HG02798 (cell line): ENCODE measurements around the gene CCL22.
A peak's percentile ranks its signal among the peaks of the same experiment; 100 is the strongest.

ENCODE experiments used
- ATAC-seq: cut with Tn5 transposase; IDR thresholded peaks from one replicate; pipeline ENCODE4 v1.9.1; 2021; ENCODE audit warnings: mild to moderate bottlenecking; ENCODE audit not compliant: unreplicated experiment, poor library complexity

Gene CCL22

DNA sequence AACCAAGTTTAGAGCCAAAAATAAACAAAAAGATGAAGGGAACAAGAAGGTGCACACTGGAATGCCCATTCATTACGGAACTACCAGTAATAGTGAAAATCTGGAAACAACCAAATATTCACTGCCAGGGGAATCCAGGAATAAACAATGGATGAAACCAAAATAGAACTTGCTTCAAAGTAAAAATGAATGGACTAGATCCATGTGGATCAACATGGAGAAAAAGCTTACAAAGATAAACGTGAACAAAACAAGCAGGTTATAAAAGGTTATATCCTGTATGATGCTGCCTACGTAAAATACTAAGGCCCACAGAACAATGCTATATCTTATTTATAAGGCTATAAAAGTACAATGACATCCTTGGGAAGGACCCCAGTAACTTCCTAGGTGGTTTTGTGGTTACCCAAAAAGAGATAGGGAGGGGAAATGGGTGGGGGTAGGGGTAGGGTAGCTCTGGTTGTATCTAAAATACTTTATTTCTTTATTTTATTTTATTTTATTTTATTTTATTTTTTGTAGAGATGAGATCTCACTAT lies 12.8 kb upstream of the CCL22 start:
- ATAC-seq = no peak

DNA sequence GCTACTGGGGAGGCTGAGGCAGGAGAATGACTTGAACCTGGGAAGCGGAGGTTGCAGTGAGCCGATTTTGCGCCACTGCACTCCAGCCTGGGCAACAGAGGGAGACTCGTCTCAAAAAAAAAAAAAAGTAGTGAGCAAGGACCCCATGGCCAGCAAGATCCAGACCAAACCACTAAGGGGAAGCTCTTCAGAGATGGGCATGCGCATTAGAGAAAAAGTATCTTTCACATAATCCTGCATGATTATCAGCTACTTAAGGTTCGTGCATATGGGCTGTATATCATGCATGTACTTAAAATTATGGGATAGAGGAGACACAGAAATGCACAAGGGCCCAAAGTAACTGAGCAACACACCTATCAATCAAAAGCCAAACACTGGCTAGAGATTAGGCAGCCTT lies 10.7 kb upstream of the CCL22 start:
- no peak for ATAC-seq

DNA sequence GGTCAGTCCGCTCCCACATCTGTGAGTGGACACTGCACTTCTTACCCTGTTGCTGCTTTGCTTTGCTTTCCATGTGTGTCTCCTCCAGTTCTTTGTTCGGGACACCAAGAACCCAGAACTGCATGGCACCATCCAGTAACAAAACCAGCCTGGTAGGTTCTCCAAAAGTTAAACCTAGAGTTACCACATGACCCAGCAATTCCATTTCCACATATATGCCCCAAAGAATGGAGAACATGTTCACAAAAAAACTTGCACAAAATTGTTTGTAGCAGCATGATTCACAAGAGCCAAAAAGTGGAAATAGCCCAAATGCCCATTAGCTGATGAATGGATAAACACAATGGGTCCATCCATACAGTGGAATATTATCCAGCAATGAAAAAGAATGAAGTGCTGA lies 10.3 kb upstream of the CCL22 start:
- no peak for ATAC-seq

DNA sequence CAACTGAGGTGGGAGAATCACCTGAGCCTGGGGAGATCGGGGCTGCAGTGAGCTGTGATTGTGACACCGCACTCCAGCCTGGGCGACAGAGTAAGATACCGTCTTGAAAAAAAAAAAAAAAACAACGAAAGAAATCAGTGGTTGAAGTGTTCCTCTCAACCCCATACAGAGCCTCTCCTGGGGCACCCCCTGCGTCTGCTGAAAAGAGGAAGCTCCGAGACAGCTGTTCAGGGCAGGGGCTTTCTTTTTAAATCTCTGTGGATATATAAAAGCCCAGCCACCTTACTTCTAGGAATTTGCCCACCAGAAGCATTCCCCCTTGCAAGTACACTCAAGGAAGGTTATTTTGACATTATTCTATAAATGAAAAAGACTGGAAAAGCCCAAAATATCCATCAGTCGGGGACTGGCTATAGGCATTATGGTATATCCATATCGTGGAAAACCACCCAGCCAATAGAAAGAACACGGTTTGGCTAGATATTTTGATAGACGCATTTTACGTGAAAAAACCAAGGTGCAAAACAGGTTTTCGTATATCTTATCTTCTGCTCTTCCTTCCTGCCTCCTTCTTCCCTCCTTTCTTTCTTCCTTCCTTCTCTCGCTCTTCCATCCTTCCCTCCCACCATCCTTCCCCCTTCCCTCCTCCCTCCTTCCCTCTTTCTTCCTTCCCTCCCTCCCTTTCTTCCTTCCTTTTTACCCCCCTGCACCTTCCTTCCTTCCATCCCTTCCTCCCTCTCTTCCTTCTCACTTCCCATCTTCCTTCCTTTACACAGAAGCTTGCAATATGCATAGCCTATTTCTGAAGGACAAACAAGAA lies 9.2 kb upstream of the CCL22 start:
- ATAC-seq = peak; percentile 93

DNA sequence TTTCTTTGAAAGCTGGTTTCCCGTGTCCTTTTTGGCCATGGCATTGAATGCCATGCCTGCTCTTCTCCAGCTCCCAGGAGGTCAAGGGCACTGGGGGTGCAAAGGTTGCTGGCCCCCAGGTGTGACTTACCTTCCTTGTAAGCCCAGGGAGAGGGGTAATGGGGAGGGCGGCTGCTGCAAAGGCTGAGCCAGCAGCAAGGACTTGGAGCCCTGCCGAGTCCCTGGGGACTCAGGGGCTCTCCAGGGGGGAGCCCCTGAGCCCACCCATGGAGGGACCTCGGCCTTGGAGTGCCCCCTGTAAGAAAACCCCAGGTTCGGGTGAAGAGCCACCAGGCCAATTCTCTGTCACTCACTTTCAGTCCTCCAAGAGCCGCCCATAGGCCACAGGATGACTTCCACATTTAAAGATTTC lies 5.9 kb upstream of the CCL22 start:
- no peak for ATAC-seq

DNA sequence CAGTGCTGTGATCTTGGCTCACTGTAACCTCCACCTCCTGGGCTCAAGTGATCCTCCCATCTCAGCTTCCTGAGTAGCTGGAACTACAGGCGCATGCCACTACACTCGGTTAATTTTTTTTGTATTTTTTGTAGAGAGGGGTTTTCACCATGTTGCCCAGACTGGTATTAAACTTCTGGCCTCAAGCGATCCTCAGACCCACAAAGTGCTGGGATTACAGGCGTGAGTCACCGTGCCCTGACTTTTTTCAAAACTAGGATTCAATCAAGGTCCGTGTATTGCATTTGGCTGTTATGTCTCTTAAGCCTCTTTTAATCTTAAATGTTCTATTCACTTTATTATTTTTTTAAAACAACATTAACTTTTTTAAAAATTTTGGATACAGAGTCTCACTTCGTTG lies 4.3 kb upstream of the CCL22 start:
- no peak for ATAC-seq

DNA sequence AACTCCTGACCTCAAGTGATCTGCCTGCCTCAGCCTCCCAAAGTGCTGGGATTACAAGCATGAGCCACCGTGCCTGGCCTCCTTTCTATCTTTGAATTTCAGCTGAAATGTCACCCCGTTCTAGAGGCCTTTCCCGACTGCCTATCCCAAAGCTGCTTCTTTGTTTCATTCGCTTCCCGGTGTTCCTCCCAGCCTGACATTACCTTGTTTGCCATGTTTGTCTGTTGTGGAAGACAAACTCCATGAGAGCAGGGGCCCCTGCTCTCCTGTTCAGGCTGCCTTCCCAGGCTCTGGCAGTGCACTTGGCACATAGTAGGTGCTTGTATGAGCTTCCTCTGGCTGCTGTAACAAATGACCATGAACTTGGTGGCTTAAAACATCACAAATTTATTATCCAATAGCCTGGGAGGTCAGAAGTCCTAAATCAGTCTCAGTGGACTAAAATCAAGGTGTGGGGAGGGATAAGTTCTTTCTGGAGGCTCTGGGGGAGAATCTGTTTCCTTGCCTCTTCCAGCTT lies 2.6 kb upstream of the CCL22 start:
- no peak for ATAC-seq

DNA sequence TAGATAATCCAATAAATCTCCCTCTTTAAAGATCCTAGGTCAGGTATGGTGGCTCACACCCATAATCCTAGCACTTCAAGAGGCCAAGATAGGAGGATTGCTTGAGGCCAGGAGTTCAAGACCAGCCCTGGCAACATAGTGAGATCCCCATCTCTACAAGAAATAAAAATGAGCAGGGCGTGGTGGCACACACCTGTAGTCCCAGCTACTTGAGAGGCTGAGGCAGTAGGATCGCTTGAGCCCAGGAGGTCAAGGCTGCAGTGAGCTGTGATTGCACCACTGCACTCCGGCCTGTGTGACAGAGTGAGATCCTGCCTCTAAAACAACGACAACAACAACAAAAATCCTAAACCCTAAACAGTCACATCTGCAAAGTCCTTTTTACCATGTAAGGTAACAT lies 2.0 kb upstream of the CCL22 start:
- ATAC-seq = no peak

- peak; percentile 47 for ATAC-seq
These were observed 1.1 kb upstream of the CCL22 start for GRCh38 chr16:57357330-57358085.

DNA sequence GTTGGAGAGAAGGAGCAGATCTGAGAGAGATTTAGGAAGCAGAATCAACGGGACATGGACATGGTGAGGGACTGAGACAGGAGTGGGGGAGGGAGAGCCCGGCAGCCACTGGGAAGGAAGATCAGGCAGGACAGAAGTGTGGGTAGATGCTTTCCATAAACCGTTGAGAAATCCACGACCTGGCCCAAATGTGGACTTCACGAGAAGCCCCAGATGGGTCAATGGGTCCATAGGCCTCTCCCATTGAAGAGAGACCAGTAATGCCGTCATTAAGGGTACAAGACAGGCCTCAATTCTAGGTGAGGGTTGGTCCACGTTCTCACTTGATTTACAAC lies 530 bp upstream of the CCL22 start:
- ATAC-seq = no peak

- ATAC-seq = no peak
These were observed 1.8 kb downstream of the CCL22 start for GRCh38 chr16:57360321-57360935.

DNA sequence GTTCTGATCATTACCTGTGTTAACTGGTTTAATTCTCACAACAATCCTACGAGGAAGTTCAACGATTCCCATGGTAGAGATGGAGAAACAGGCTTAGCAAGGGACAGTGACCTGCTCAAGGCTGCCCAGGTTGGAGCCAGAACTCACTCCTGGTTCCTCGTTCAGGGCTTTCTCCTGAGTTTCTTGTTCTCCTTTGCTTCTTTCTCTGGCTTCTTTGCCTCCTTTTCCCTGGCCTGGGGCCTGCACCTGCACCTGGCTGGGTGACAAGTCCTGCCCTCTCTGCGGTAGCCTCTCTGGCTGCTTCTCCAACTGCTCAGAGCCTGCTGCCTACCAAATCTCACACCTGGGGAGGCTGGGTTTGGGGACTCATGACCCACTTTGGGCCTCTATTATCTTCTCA lies 2.8 kb downstream of the CCL22 start:
- no peak for ATAC-seq

- no peak for ATAC-seq
These were observed 5.6 kb downstream of the CCL22 start for GRCh38 chr16:57364143-57364542.

- no peak for ATAC-seq
These were observed 8.0 kb downstream of the CCL22 start for GRCh38 chr16:57366544-57367040.

GRCh38 chr16:57367116-57367752 lies 8.7 kb downstream of the CCL22 start:
- ATAC-seq = no peak

- no peak for ATAC-seq
These were observed 13.2 kb downstream of the CCL22 start for GRCh38 chr16:57371494-57372371.

DNA sequence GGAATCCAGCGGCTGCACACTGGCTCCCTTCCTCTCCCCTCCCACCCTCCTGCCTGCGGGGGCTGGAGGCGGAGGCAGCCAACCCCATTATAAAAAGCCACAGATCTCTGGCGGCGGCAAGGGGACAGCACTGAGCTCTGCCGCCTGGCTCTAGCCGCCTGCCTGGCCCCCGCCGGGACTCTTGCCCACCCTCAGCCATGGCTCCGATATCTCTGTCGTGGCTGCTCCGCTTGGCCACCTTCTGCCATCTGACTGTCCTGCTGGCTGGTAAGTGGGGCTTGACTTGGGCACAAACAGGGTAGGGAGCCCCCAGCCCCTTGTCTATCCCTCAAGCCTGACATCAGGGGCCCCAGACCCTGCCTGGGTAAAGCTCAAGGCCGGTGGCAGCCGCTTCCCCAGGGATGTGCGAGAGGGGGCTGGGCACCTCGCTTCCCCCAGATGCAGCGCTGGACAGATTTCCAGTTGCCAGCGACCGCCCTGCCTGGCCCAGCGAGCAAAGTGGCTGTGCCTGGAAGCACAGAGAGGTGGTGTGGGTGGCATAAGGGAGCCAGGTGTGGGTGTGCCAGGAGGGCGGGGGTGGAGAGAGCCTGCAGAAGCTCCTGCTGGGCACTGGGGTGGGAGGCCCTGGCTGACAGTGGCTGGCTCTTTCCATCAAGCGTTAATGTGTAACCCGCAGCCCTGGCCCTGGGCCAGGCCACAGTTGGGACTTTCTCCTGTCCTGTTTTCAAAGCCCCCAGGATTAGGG lies 14.0 kb downstream of the CCL22 start, which contains the start of gene CX3CL1:
TSS of gene CX3CL1 (plus strand) at position 119 of the 745 bp plus-strand sequence. CDS start at position 198, 79 bp downstream.
- ATAC-seq = no peak

GRCh38 chr16:57373117-57373947 lies 14.7 kb downstream of the CCL22 start:
- ATAC-seq = no peak
